Measurements from ENCODE around the gene SCUBE2.

SCUBE2 gene

GRCh38 chr11:9092072-9092471 lies 673 bp upstream of the SCUBE2 start:
- H3K4me3 Mint-ChIP-seq, result peak overlapping the region; percentile 24
- no peak overlapping the region for H3K27ac Mint-ChIP-seq
- peaks cover 62% of the 10 kb centered on the region for H3K27me3 Mint-ChIP-seq

GRCh38 chr11:9090488-9091043 lies 833 bp downstream of the SCUBE2 start:
- Mint-ChIP-seq H3K4me1 (ENCODE audit: low read depth) (peaks cover 4% of the 10 kb centered on the region), H3K36me3 (ENCODE audit: low read depth) (no peaks in the 10 kb centered on the region), H3K27ac (no peak overlapping the region), H3K9me3 (no peaks in the 10 kb centered on the region), H3K27me3 (peaks cover 63% of the 10 kb centered on the region), H3K4me3 (peak overlapping the region; percentile 27)

More at GRCh38 chr11:9092072-9092471, 673 bp upstream of the SCUBE2 start:
- no peaks in the 10 kb centered on the region for H3K36me3 Mint-ChIP-seq (ENCODE audit: low read depth)
- H3K9me3 Mint-ChIP-seq, result no peaks in the 10 kb centered on the region
- H3K4me1 Mint-ChIP-seq (ENCODE audit: low read depth), result peaks cover 4% of the 10 kb centered on the region

- Mint-ChIP-seq H3K4me3 (no peak overlapping the region), H3K36me3 (ENCODE audit: low read depth) (no peaks in the 10 kb centered on the region), H3K27ac (no peak overlapping the region), H3K27me3 (peaks cover 56% of the 10 kb centered on the region), H3K4me1 (ENCODE audit: low read depth) (peaks cover 4% of the 10 kb centered on the region), H3K9me3 (no peaks in the 10 kb centered on the region)
Observed at GRCh38 chr11:9089636-9090035, 1.8 kb downstream of the SCUBE2 start.

- Mint-ChIP-seq H3K27me3 (peaks cover 54% of the 10 kb centered on the region), H3K27ac (no peak overlapping the region), H3K4me3 (no peak overlapping the region), H3K4me1 (ENCODE audit: low read depth) (peaks cover 4% of the 10 kb centered on the region), H3K36me3 (ENCODE audit: low read depth) (no peaks in the 10 kb centered on the region), H3K9me3 (no peaks in the 10 kb centered on the region)
Observed at GRCh38 chr11:9089061-9089460, 2.3 kb downstream of the SCUBE2 start.

- Mint-ChIP-seq H3K4me3 (no peak overlapping the region), H3K4me1 (ENCODE audit: low read depth) (peaks cover 3% of the 10 kb centered on the region), H3K9me3 (no peaks in the 10 kb centered on the region), H3K36me3 (ENCODE audit: low read depth) (no peaks in the 10 kb centered on the region), H3K27ac (no peak overlapping the region), H3K27me3 (peaks cover 22% of the 10 kb centered on the region)
Observed at GRCh38 chr11:9082575-9082974, 8.8 kb downstream of the SCUBE2 start.

GRCh38 chr11:9081153-9081552 lies 10.2 kb downstream of the SCUBE2 start:
- no peaks in the 10 kb centered on the region for H3K9me3 Mint-ChIP-seq
- H3K4me1 Mint-ChIP-seq (ENCODE audit: low read depth), result peaks cover 3% of the 10 kb centered on the region
- no peaks in the 10 kb centered on the region for H3K36me3 Mint-ChIP-seq (ENCODE audit: low read depth)
- no peak overlapping the region for H3K4me3 Mint-ChIP-seq
- H3K27ac Mint-ChIP-seq, result no peak overlapping the region
- peaks cover 25% of the 10 kb centered on the region for H3K27me3 Mint-ChIP-seq

- no peak overlapping the region for H3K4me3 Mint-ChIP-seq
- H3K36me3 Mint-ChIP-seq (ENCODE audit: low read depth), result no peaks in the 10 kb centered on the region
- peaks cover 3% of the 10 kb centered on the region for H3K4me1 Mint-ChIP-seq (ENCODE audit: low read depth)
- H3K9me3 Mint-ChIP-seq, result no peaks in the 10 kb centered on the region
- no peak overlapping the region for H3K27ac Mint-ChIP-seq
- H3K27me3 Mint-ChIP-seq, result peaks cover 25% of the 10 kb centered on the region
Observed at GRCh38 chr11:9078113-9079086, 13.0 kb downstream of the SCUBE2 start.

- Mint-ChIP-seq H3K36me3 (ENCODE audit: low read depth) (no peaks in the 10 kb centered on the region), H3K4me1 (ENCODE audit: low read depth) (peaks cover 3% of the 10 kb centered on the region), H3K27ac (no peak overlapping the region), H3K27me3 (peaks cover 28% of the 10 kb centered on the region), H3K4me3 (no peak overlapping the region), H3K9me3 (no peaks in the 10 kb centered on the region)
Observed at GRCh38 chr11:9077164-9077563, 14.2 kb downstream of the SCUBE2 start.

GRCh38 chr11:9076661-9077060 lies 14.7 kb downstream of the SCUBE2 start:
- H3K27me3 Mint-ChIP-seq, result peaks cover 24% of the 10 kb centered on the region
- H3K9me3 Mint-ChIP-seq, result no peaks in the 10 kb centered on the region
- H3K27ac Mint-ChIP-seq, result no peak overlapping the region
- no peak overlapping the region for H3K4me3 Mint-ChIP-seq
- H3K4me1 Mint-ChIP-seq (ENCODE audit: low read depth), result peaks cover 3% of the 10 kb centered on the region
- H3K36me3 Mint-ChIP-seq (ENCODE audit: low read depth), result no peaks in the 10 kb centered on the region

GRCh38 chr11:9076046-9076445 lies 15.4 kb downstream of the SCUBE2 start:
- peaks cover under 1% of the 10 kb centered on the region for H3K4me1 Mint-ChIP-seq (ENCODE audit: low read depth)
- H3K9me3 Mint-ChIP-seq, result no peaks in the 10 kb centered on the region
- peaks cover 27% of the 10 kb centered on the region for H3K27me3 Mint-ChIP-seq
- H3K36me3 Mint-ChIP-seq (ENCODE audit: low read depth), result no peaks in the 10 kb centered on the region
- H3K4me3 Mint-ChIP-seq, result no peak overlapping the region
- no peak overlapping the region for H3K27ac Mint-ChIP-seq

GRCh38 chr11:9075556-9075955 lies 15.8 kb downstream of the SCUBE2 start:
- Mint-ChIP-seq H3K4me3 (no peak overlapping the region), H3K9me3 (no peaks in the 10 kb centered on the region), H3K36me3 (ENCODE audit: low read depth) (no peaks in the 10 kb centered on the region), H3K27me3 (peaks cover 31% of the 10 kb centered on the region), H3K27ac (no peak overlapping the region), H3K4me1 (ENCODE audit: low read depth) (no peaks in the 10 kb centered on the region)

- H3K36me3 Mint-ChIP-seq (ENCODE audit: low read depth), result no peaks in the 10 kb centered on the region
- H3K27me3 Mint-ChIP-seq, result peaks cover 25% of the 10 kb centered on the region
- H3K27ac Mint-ChIP-seq, result no peak overlapping the region
Observed at GRCh38 chr11:9074338-9075029, 16.9 kb downstream of the SCUBE2 start.

GRCh38 chr11:9073466-9074225 lies 17.8 kb downstream of the SCUBE2 start:
- no peak overlapping the region for H3K4me3 Mint-ChIP-seq
- no peaks in the 10 kb centered on the region for H3K4me1 Mint-ChIP-seq (ENCODE audit: low read depth)
- H3K9me3 Mint-ChIP-seq, result no peaks in the 10 kb centered on the region
- peaks cover 25% of the 10 kb centered on the region for H3K27me3 Mint-ChIP-seq
- H3K27ac Mint-ChIP-seq, result no peak overlapping the region
- no peaks in the 10 kb centered on the region for H3K36me3 Mint-ChIP-seq (ENCODE audit: low read depth)

More at GRCh38 chr11:9074338-9075029, 16.9 kb downstream of the SCUBE2 start:
- no peak overlapping the region for H3K4me3 Mint-ChIP-seq
- no peaks in the 10 kb centered on the region for H3K4me1 Mint-ChIP-seq (ENCODE audit: low read depth)
- H3K9me3 Mint-ChIP-seq, result no peaks in the 10 kb centered on the region

- no peak overlapping the region for H3K4me3 Mint-ChIP-seq
- H3K4me1 Mint-ChIP-seq (ENCODE audit: low read depth), result no peaks in the 10 kb centered on the region
- no peak overlapping the region for H3K27ac Mint-ChIP-seq
- no peaks in the 10 kb centered on the region for H3K9me3 Mint-ChIP-seq
- H3K27me3 Mint-ChIP-seq, result peaks cover 25% of the 10 kb centered on the region
- H3K36me3 Mint-ChIP-seq (ENCODE audit: low read depth), result no peaks in the 10 kb centered on the region
Observed at GRCh38 chr11:9072626-9073176, 18.7 kb downstream of the SCUBE2 start.

Measured in stimulated activated naive CD8-positive, alpha-beta T cell treated with anti-CD3 and anti-CD28 coated beads, Interleukin-15, Interleukin-2, amounts not matched to agents 100 ng/mL and 50 ng/mL, for 24 hours (primary cell).